ENCODE data around the gene MEIKIN. TPM values are rescaled to one million over a fixed set of nuclear protein-coding genes. Genes with fewer than 3 reads are reported as not detected.

The MEIKIN gene
- total RNA-seq, 3 donors from 2014 or later (not counting 1 experiment from before 2014, with no cell fraction given), result 1.1 TPM; not detected in 2

GRCh38 chr5:131774652-131775367 is 170.7 kb downstream of the MEIKIN start:
- Mint-ChIP-seq H3K9me3 (no peaks in the 10 kb centered on the region), H3K4me1 (peaks cover 6 to 21% of the 10 kb centered on the region in 2 donors), H3K27me3 (ENCODE audit: low read depth in 2 of 2) (no peaks in the 10 kb centered on the region), H3K27ac (no peak overlapping the region), H3K4me3 (no peak overlapping the region), H3K36me3 (no peaks in the 10 kb centered on the region)
- no peak for ATAC-seq
- Histone ChIP-seq H3K4me1 (ENCODE audit: control insufficient read depth, insufficient read depth, low read length) (no peaks in the 10 kb centered on the region), H3K4me3 (ENCODE audit: low read length) (no peak overlapping the region), H3K36me3 (ENCODE audit: control insufficient read depth, insufficient read depth, low read length) (no peaks in the 10 kb centered on the region), H3K27ac (ENCODE audit: low read length) (no peak overlapping the region), H3K9me3 (ENCODE audit: control insufficient read depth, insufficient read depth, low read length) (no peaks in the 10 kb centered on the region), H3K27me3 (ENCODE audit: control insufficient read depth, insufficient read depth, low read length) (no peaks in the 10 kb centered on the region)
- intact Hi-C loops (cut with micrococcal nuclease), result no loop called here
- 100% methylated on average over 1 of the region's 4 CpGs for WGBS (ENCODE audit: insufficient coverage)
- no peak for DNase-seq
- no peak for TF ChIP-seq CTCF (IDR thresholded peaks at IDR 0.05)

GRCh38 chr5:131773805-131774204 is 171.7 kb downstream of the MEIKIN start:
- 98% methylated on average over 2 of the region's 2 CpGs for WGBS (ENCODE audit: insufficient coverage)
- no peak overlapping the region for H3K4me3 ChIP-seq (ENCODE audit: low read length)
- no peaks in the 10 kb centered on the region for H3K4me1 ChIP-seq (ENCODE audit: control insufficient read depth, insufficient read depth, low read length)
- no peak overlapping the region for H3K4me3 Mint-ChIP-seq
- no peak overlapping the region for H3K27ac ChIP-seq (ENCODE audit: low read length)
- H3K9me3 Mint-ChIP-seq, result no peaks in the 10 kb centered on the region
- TF ChIP-seq CTCF (IDR thresholded peaks at IDR 0.05), result no peak
- no peaks in the 10 kb centered on the region for H3K27me3 Mint-ChIP-seq (ENCODE audit: low read depth in 2 of 2)
- H3K27ac Mint-ChIP-seq, result no peak overlapping the region
- DNase-seq (no peak), ATAC-seq (no peak)
- no peaks in the 10 kb centered on the region for H3K36me3 Mint-ChIP-seq
- intact Hi-C loops (cut with micrococcal nuclease), result no loop called here
- no peaks in the 10 kb centered on the region for H3K9me3 ChIP-seq (ENCODE audit: control insufficient read depth, insufficient read depth, low read length)
- H3K4me1 Mint-ChIP-seq, result peaks cover 6 to 26% of the 10 kb centered on the region in 2 donors
- H3K27me3 ChIP-seq (ENCODE audit: control insufficient read depth, insufficient read depth, low read length), result no peaks in the 10 kb centered on the region
- H3K36me3 ChIP-seq (ENCODE audit: control insufficient read depth, insufficient read depth, low read length), result no peaks in the 10 kb centered on the region

GRCh38 chr5:131771692-131772091 is 173.8 kb downstream of the MEIKIN start:
- ATAC-seq (no peak), DNase-seq (no peak)
- no peaks in the 10 kb centered on the region for H3K4me1 ChIP-seq (ENCODE audit: control insufficient read depth, insufficient read depth, low read length)
- H3K27ac ChIP-seq (ENCODE audit: low read length), result no peak overlapping the region
- TF ChIP-seq CTCF (IDR thresholded peaks at IDR 0.05), result no peak
- H3K27ac Mint-ChIP-seq, result no peak overlapping the region
- no peaks in the 10 kb centered on the region for H3K27me3 ChIP-seq (ENCODE audit: control insufficient read depth, insufficient read depth, low read length)
- no peaks in the 10 kb centered on the region for H3K36me3 Mint-ChIP-seq
- peaks cover 4 to 18% of the 10 kb centered on the region in 2 donors for H3K4me1 Mint-ChIP-seq
- no peaks in the 10 kb centered on the region for H3K9me3 Mint-ChIP-seq
- no peaks in the 10 kb centered on the region for H3K9me3 ChIP-seq (ENCODE audit: control insufficient read depth, insufficient read depth, low read length)
- intact Hi-C loops (cut with micrococcal nuclease), result no loop called here
- no peaks in the 10 kb centered on the region for H3K36me3 ChIP-seq (ENCODE audit: control insufficient read depth, insufficient read depth, low read length)
- H3K27me3 Mint-ChIP-seq (ENCODE audit: low read depth in 2 of 2), result no peaks in the 10 kb centered on the region
- H3K4me3 ChIP-seq (ENCODE audit: low read length), result no peak overlapping the region
- H3K4me3 Mint-ChIP-seq, result no peak overlapping the region
- WGBS (ENCODE audit: insufficient coverage), result 90% methylated on average over 4 of the region's 4 CpGs

- no peaks in the 10 kb centered on the region for H3K36me3 Mint-ChIP-seq
- H3K9me3 Mint-ChIP-seq, result no peaks in the 10 kb centered on the region
- WGBS (ENCODE audit: insufficient coverage), result 91% methylated on average over 1 of the region's 1 CpG
- no peaks in the 10 kb centered on the region for H3K27me3 Mint-ChIP-seq (ENCODE audit: low read depth in 2 of 2)
- no peaks in the 10 kb centered on the region for H3K36me3 ChIP-seq (ENCODE audit: control insufficient read depth, insufficient read depth, low read length)
- no peaks in the 10 kb centered on the region for H3K9me3 ChIP-seq (ENCODE audit: control insufficient read depth, insufficient read depth, low read length)
- H3K4me3 ChIP-seq (ENCODE audit: low read length), result no peak overlapping the region
- H3K27me3 ChIP-seq (ENCODE audit: control insufficient read depth, insufficient read depth, low read length), result no peaks in the 10 kb centered on the region
- H3K27ac Mint-ChIP-seq, result no peak overlapping the region
- DNase-seq (no peak), ATAC-seq (no peak)
- intact Hi-C loops (cut with micrococcal nuclease), result no loop called here
- no peak overlapping the region for H3K4me3 Mint-ChIP-seq
- no peak overlapping the region for H3K27ac ChIP-seq (ENCODE audit: low read length)
- H3K4me1 Mint-ChIP-seq, result peaks cover 18 to 26% of the 10 kb centered on the region in 2 donors
- TF ChIP-seq CTCF (IDR thresholded peaks at IDR 0.05), result no peak
- H3K4me1 ChIP-seq (ENCODE audit: control insufficient read depth, insufficient read depth, low read length), result no peaks in the 10 kb centered on the region
Measured at GRCh38 chr5:131769961-131770360, 175.5 kb downstream of the MEIKIN start.
